ENCODE results near the gene MAPK12.

The MAPK12 gene

DNA sequence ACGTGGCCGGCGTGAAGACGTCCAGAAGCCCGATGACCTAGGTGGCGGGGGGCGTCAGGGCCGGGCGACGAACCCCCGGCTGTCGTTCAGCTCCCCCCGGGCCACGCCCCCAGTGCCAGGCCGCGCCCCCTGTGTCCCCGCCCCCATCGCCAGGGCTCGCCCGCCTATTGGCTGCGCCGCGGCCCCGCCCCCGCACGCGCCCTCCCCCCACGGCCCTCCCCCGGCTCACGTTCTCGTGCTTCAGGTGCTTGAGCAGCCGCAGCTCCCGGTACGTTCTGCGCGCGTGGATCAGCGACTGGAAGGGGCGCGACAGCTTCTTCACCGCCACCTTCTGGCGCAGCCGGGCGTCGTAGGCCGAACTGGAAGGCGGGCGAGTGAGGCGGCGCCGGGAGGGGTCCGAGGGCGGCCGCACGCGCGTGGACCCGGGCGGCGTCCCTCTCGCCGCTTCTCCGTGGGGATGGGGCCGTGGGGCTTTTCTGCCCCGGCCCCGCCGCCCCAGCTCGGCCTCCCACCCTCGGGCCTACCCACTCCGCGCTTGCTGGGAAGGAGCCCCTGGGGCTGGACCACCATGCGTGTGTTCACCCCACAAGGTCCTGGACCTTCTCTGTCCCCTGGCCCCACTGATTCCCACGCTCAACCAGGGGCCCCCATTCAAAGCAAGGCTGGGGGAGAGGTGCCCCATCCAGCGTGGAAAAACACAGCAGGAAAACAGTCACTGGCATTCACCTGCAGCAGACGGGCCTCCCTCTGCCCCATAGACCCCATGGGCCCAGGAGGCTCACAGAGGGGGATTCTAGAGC lies 6.3 kb upstream of the MAPK12 start:
- TF ChIP-seq, protein P1, sequence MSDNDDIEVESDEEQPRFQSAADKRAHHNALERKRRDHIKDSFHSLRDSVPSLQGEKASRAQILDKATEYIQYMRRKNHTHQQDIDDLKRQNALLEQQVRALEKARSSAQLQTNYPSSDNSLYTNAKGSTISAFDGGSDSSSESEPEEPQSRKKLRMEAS (IDR thresholded peaks at IDR 0.05; ENCODE audit: low read depth, low read length) = no peak
- H3K4me3 ChIP-seq (ENCODE audit: low read depth, low read length) = no peak overlapping the region
- DNase-seq (ENCODE audit: low read depth) = no peak

DNA sequence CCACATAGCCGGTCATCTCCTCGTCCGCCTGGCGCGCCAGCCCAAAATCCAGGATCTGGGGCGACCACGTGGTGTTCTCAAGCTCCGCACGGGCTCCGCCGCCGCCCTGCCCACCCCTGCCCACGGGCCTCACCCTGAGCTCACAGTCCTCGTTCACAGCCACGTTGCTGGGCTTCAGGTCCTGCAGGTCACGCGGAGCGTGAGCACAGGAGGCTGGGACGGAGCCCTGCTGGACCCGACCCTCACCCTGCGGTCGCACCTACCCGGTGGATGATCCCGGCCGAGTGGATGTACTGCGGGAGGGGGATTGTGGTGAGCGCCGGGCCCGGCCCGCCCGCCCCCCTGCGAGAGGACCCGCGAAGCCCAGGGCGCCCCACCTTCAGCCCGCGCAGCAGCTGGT lies 5.5 kb upstream of the MAPK12 start:
- no peak for DNase-seq (ENCODE audit: low read depth)
- H3K4me3 ChIP-seq (ENCODE audit: low read depth, low read length) = no peak overlapping the region
- TF ChIP-seq MYC (IDR thresholded peaks at IDR 0.05; ENCODE audit: low read depth, low read length) (no peak), POLR2A (IDR thresholded peaks at IDR 0.05; ENCODE audit: extremely low read depth, insufficient read length) (no peak)
- TF ChIP-seq, protein P2, sequence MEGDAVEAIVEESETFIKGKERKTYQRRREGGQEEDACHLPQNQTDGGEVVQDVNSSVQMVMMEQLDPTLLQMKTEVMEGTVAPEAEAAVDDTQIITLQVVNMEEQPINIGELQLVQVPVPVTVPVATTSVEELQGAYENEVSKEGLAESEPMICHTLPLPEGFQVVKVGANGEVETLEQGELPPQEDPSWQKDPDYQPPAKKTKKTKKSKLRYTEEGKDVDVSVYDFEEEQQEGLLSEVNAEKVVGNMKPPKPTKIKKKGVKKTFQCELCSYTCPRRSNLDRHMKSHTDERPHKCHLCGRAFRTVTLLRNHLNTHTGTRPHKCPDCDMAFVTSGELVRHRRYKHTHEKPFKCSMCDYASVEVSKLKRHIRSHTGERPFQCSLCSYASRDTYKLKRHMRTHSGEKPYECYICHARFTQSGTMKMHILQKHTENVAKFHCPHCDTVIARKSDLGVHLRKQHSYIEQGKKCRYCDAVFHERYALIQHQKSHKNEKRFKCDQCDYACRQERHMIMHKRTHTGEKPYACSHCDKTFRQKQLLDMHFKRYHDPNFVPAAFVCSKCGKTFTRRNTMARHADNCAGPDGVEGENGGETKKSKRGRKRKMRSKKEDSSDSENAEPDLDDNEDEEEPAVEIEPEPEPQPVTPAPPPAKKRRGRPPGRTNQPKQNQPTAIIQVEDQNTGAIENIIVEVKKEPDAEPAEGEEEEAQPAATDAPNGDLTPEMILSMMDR (IDR thresholded peaks at IDR 0.05; ENCODE audit: low read depth, low read length) = no peak
- TF ChIP-seq, protein P1 (IDR thresholded peaks at IDR 0.05; ENCODE audit: low read depth, low read length) = no peak

DNA sequence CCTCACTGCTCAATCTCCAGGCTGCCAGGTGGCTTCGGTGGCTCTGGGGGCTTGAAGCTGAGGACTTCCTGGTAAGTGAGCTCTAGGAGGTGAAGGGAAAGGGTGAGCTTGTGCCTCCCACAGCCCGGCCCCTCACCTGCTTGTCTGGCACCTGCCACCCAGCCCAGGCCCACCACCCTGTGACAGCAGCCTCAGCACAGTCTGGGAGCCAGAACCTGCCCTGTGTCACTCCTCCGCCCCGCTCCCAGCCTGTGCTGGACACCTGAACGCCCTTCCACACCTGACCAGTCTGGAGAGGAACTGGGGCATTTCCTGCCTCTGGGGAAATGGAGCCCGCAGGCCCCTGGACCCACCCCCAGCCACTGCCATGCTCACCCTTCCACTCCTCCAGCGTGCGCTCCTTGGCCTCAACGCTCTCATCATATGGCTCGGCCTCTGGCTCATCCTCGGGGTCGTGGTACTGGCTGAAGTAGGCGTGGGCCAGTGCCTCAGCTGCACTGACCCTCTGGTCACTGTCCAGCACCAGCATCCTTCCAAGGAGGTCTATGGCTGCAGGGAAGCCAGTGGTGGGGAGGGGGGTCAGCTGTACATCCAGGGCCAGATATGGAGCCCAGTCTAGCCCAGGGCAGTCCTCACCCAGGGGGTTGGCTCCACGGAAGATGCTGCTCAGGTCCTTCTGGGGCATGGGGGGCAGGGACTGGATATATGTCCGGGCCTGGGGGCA lies 3.6 kb upstream of the MAPK12 start:
- TF ChIP-seq, protein P2 (IDR thresholded peaks at IDR 0.05; ENCODE audit: low read depth, low read length) = no peak
- no peak overlapping the region for H3K4me3 ChIP-seq (ENCODE audit: low read depth, low read length)
- no peak for DNase-seq (ENCODE audit: low read depth)

DNA sequence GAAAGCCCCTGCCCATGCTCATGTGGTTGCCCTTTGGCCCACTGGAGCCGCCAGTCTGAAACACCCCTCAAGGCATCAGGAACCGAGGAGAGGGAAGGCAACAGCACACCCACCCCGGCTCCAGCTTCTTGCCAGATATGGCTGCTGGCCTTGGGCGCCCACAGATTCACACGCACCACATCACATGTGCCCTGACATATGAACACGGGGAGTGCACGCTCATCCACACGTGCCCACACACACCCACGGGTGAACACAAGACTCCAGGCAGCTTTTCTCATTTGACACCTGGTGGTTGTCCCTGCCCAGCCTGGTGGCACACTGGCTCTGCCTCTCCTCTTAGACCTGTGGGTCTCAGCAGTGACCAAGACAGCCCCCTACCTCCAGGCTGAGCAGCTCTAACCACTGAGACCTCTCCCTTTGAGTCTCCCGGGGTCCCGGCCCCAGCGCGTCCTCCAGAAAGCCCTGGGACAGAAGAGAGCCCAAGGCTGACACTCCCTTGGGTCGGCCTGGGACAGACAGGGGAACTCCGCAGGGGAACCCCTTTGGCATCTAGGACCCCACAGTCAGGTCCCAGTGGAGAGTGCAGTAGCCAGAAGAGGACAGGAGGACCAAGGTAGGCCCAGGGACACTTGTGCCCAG lies 2.7 kb upstream of the MAPK12 start:
- no peak for DNase-seq (ENCODE audit: low read depth)
- no peak overlapping the region for H3K4me3 ChIP-seq (ENCODE audit: low read depth, low read length)
- TF ChIP-seq, protein P2 (IDR thresholded peaks at IDR 0.05; ENCODE audit: low read depth, low read length) = no peak
- TF ChIP-seq, protein P1 (IDR thresholded peaks at IDR 0.05; ENCODE audit: low read depth, low read length) = no peak
- TF ChIP-seq MYC (IDR thresholded peaks at IDR 0.05; ENCODE audit: low read depth, low read length) (no peak), POLR2A (IDR thresholded peaks at IDR 0.05; ENCODE audit: extremely low read depth, insufficient read length) (no peak)

DNA sequence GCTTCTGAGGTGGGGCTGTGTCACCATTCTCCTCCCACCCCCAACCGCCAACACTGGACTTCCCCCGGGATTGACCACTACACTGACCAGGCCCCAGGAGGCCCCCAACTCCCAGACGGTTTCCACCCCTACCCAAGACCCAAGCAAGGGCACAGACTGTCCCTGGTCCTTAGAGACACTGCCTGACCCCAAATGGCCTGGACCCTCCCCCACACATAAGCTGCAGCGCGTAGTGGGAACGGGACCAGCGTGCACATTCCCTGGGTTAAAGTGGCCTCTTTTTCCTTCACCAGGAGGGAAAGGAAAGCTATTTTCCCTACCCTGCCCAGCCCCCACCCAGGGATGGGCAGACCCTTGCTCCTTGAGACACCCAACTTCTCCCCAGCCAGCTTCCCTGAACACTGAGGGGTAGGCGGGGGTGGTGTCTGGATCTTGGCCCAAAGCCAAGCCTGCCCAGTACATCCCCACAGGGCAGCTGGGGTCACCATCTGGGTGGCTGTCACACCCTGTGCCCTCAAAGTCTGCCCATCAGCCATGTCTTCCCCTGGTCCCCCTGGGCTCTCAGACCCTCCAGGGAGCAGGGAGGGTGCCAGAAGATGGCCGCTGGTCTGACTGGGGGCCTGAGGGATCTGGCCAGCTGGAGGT lies 1.6 kb upstream of the MAPK12 start:
- H3K4me3 ChIP-seq (ENCODE audit: low read depth, low read length) = no peak overlapping the region
- no peak for DNase-seq (ENCODE audit: low read depth)
- TF ChIP-seq, protein P1 (IDR thresholded peaks at IDR 0.05; ENCODE audit: low read depth, low read length) = no peak
- TF ChIP-seq, protein P2 (IDR thresholded peaks at IDR 0.05; ENCODE audit: low read depth, low read length) = no peak
- no peak for TF ChIP-seq POLR2A (IDR thresholded peaks at IDR 0.05; ENCODE audit: extremely low read depth, insufficient read length)
- TF ChIP-seq MYC (IDR thresholded peaks at IDR 0.05; ENCODE audit: low read depth, low read length) = no peak

DNA sequence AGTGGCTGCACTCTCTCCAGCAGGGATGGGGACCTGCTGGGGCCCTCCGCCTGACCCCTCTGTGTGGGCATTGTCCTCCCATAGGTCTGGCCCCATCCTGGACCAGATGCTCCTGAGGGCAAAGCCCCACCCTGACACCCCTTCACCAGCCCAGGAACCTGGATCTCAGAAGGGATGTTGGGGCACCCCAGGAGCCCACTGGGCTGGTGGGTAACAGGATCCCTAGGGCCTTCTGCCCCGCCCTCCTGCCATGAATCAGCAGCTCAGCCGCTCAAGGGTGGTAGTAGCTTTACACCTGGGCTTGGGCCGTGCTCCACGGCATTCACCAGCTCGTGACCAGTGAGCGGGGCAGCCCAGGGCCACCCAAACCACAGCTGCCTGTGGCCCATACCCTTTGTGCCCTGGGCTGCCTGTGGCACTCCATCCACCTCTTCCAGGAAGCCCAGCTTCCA lies 1.0 kb upstream of the MAPK12 start:
- TF ChIP-seq, protein P2 (IDR thresholded peaks at IDR 0.05; ENCODE audit: low read depth, low read length) = no peak
- TF ChIP-seq MYC (IDR thresholded peaks at IDR 0.05; ENCODE audit: low read depth, low read length) = no peak
- TF ChIP-seq POLR2A (IDR thresholded peaks at IDR 0.05; ENCODE audit: extremely low read depth, insufficient read length) = no peak
- TF ChIP-seq, protein P1 (IDR thresholded peaks at IDR 0.05; ENCODE audit: low read depth, low read length) = no peak
- H3K4me3 ChIP-seq (ENCODE audit: low read depth, low read length) = no peak overlapping the region
- DNase-seq (ENCODE audit: low read depth) = peak; percentile 57

Data from NB4 (cell line).